Measurements from ENCODE around the gene CELSR3. TPM values are rescaled to one million over a fixed set of nuclear protein-coding genes. Genes with fewer than 3 reads are reported as not detected.

Gene CELSR3
- total and polyA plus RNA-seq, 2 of the 4 experiments (the other 2 are of a cell fraction) = 0.18 to 0.63 TPM

DNA sequence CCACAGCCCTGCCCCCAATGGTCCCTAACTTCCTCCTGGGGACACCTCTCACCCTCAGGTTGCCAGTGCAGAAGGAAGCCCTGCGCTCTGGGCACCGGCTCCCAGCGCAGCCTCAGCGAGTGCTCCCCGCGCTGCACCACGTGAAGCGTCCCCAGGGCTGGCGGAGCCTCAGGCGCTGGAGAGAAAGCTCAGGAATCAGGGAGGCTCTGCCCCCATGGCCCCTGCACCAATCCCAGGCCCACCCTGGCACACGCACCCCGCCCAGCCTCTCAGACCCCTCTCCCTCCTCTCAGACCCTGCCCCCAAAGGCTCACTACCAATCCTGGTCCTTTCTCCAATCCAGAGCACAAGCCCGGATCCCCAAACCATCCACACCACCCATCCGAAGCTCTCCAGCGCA is 74.5 kb downstream of the CELSR3 start:
- Histone ChIP-seq H3K4ac (ENCODE audit: low read depth, low read length) (no peak overlapping the region), H3K27me3 (ENCODE audit: control insufficient read depth, insufficient read depth, low read length) (no peaks in the 10 kb centered on the region), H3K14ac (replicated peaks; ENCODE audit: low read depth, low read length) (no peak overlapping the region), H3K9me3 (ENCODE audit: control insufficient read depth, insufficient read depth, low read length) (no peaks in the 10 kb centered on the region), H3K56ac (ENCODE audit: extremely low read depth, insufficient read depth, low read length) (no peak overlapping the region), H3K4me2 (ENCODE audit: low read depth, low read length) (no peak overlapping the region), H2BK5ac (ENCODE audit: low read depth, low read length, poor library complexity, severe bottlenecking) (no peak overlapping the region), H4K20me1 (ENCODE audit: insufficient read depth, low read length) (no peaks in the 10 kb centered on the region; the same call in 1 of the 2 replicates), H3K4me3 (ENCODE audit: insufficient read depth, low read depth, low read length) (no peak overlapping the region), H3K36me3 (ENCODE audit: control insufficient read depth, insufficient read depth, low read length) (peaks cover 83% of the 10 kb centered on the region), H3K4me1 (ENCODE audit: control insufficient read depth, insufficient read depth, low read length) (no peaks in the 10 kb centered on the region; the same call in 1 of the 2 replicates), H2BK15ac (ENCODE audit: low read depth, low read length) (no peak overlapping the region), H4K8ac (ENCODE audit: low read depth in 2 of 2, low read length in 2 of 2) (no peak overlapping the region), H3K18ac (ENCODE audit: low read depth, low read length) (no peak overlapping the region), H2AK9ac (replicated peaks; ENCODE audit: low read depth, low read length, poor library complexity) (peak overlapping the region; percentile 24), H3K79me1 (ENCODE audit: low read depth in 1 of 2, low read length in 2 of 2) (peaks cover 19 to 47% of the 10 kb centered on the region in 2 experiments), H3K9me1 (ENCODE audit: insufficient read depth, low read length) (peaks cover 25% of the 10 kb centered on the region), H3K23ac (ENCODE audit: low read depth, low read length) (no peak overlapping the region), H2AK5ac (ENCODE audit: low read depth, low read length) (no peak overlapping the region; the same call in 1 of the 2 replicates), H2AFZ (replicated peaks; ENCODE audit: low read length, poor library complexity) (peak overlapping the region; percentile 58), H2BK120ac (ENCODE audit: low read depth, low read length) (0 out of 2 replicates have a peak overlapping the region, but pooled peaks have one; percentile 1), H4K91ac (ENCODE audit: insufficient read depth, low read depth, low read length) (no peak overlapping the region), H4K5ac (ENCODE audit: low read depth, low read length) (no peak overlapping the region), H2BK20ac (ENCODE audit: low read depth, low read length) (no peak overlapping the region), H3K27ac (ENCODE audit: insufficient read depth, low read length) (no peak overlapping the region), H3K9ac (ENCODE audit: low read depth, low read length) (no peak overlapping the region)
- DNase-seq (no peak), ATAC-seq (ENCODE audit: low read depth) (no peak)
- BruUV-seq (replicated peaks) = no TSS peak
- dilution Hi-C loops (cut with HindIII; ENCODE audit: low sequenced_read_pairs, unreplicated experiment) = no loop called here
- ChIA-PET CTCF (no interaction called here), POLR2A (ENCODE audit: unreplicated experiment) (no interaction called here)
- intact Hi-C loops (cut with micrococcal nuclease) = no loop called here
- TF ChIP-seq RAD21 (IDR thresholded peaks at IDR 0.05; ENCODE audit: low read length) = no peak
- no peak for TF ChIP-seq FOS (IDR thresholded peaks at IDR 0.05; ENCODE audit: low read depth, low read length)
- TF ChIP-seq CHD1 (IDR thresholded peaks at IDR 0.05; ENCODE audit: low read depth, low read length) = no peak
- no peak for TF ChIP-seq RCOR1 (IDR thresholded peaks at IDR 0.05; ENCODE audit: insufficient replicate concordance, low read length)
- no peak for TF ChIP-seq MAZ (IDR thresholded peaks at IDR 0.05; ENCODE audit: borderline replicate concordance, low read depth, low read length)
- in situ Hi-C loops (cut with MboI; ENCODE audit: low sequenced_read_pairs) = no loop called here
- 84% methylated on average over 14 of the region's 15 CpGs; no CpG with 5 or more reads in 1 of the 2 experiments for WGBS, 2 experiments (ENCODE audit: extremely low coverage in 2 of 2, insufficient read length in 1 of 2)
